HepG2 (cell line): ENCODE results near the gene MFSD12. TPM values are rescaled to one million over a fixed set of nuclear protein-coding genes. Genes with fewer than 3 reads are reported as not detected.

ENCODE experiments used
- ATF7 ChIP-seq, 2 experiments: fragments of 450-650 bp in 1 of 2; sonication (generic) in 1 of 2; formaldehyde crosslinking in 1 of 2; IDR thresholded peaks; 2 replicates each; pipeline versions ENCODE4 v1.4.0 to v1.6.1; 2016 to 2020; ENCODE audit warnings: antibody characterized with exemption in 1 of 2, mild to moderate bottlenecking in 1 of 2, missing genetic modification reagents in 1 of 2
- GMEB1 ChIP-seq: sonication (generic); formaldehyde crosslinking; IDR thresholded peaks from 2 replicates; pipeline ENCODE4 v1.5.1; 2020; ENCODE audit warnings: missing genetic modification reagents, mild to moderate bottlenecking, borderline replicate concordance
- HMGXB4 ChIP-seq, 2 experiments: sonication (generic) in 1 of 2; formaldehyde crosslinking in 1 of 2; IDR thresholded peaks; 2 replicates each; pipeline versions ENCODE4 v1.4.0 to v1.6.1; 2018 to 2020; ENCODE audit warnings: missing genetic modification reagents in 2 of 2, borderline replicate concordance in 1 of 2, low read depth in 1 of 2, mild to moderate bottlenecking in 1 of 2, missing biosample characterization in 1 of 2
- HNRNPK ChIP-seq: fragments of 200-400 bp; formaldehyde crosslinking; IDR thresholded peaks from 2 replicates; pipeline ENCODE4 v1.6.1; 2018; ENCODE audit warnings: low read length, low read depth, moderate library complexity, mild to moderate bottlenecking; ENCODE audit not compliant: poor library complexity, severe bottlenecking
- KAT2B ChIP-seq: fragments of 150-350 bp; IDR thresholded peaks from 2 replicates; pipeline ENCODE4 v1.6.1; 2014; ENCODE audit warnings: low read depth, low read length, borderline replicate concordance
- MTF1 ChIP-seq: sonication (generic); formaldehyde crosslinking; IDR thresholded peaks from 2 replicates; pipeline ENCODE4 v1.5.0; 2020; ENCODE audit warnings: missing genetic modification reagents
- NFE2 ChIP-seq: sonication (generic); formaldehyde crosslinking; IDR thresholded peaks from 2 replicates; pipeline ENCODE4 v1.4.0; 2020; ENCODE audit warnings: missing genetic modification reagents
- PBX3 ChIP-seq: sonication (generic); formaldehyde crosslinking; IDR thresholded peaks from 2 replicates; pipeline ENCODE4 v1.8.1; 2023; ENCODE audit warnings: missing genetic modification reagents, inconsistent platforms, borderline replicate concordance
- SMYD3 ChIP-seq: sonication (generic); formaldehyde crosslinking; IDR thresholded peaks from 2 replicates; pipeline ENCODE4 v1.8.1; 2023; ENCODE audit warnings: mild to moderate bottlenecking, missing genetic modification reagents
- THAP7 ChIP-seq: sonication (generic); formaldehyde crosslinking; IDR thresholded peaks from 2 replicates; pipeline ENCODE4 v1.8.1; 2023; ENCODE audit warnings: mild to moderate bottlenecking, missing genetic modification reagents
- ZBTB44 ChIP-seq: sonication (generic); formaldehyde crosslinking; IDR thresholded peaks from 2 replicates; pipeline ENCODE4 v1.4.0; 2020; ENCODE audit warnings: missing genetic modification reagents
- ZMAT3 ChIP-seq: sonication (generic); formaldehyde crosslinking; conservative IDR thresholded peaks from 2 replicates; pipeline ENCODE4 v1.7.0; 2021; ENCODE audit warnings: missing genetic modification reagents
- ZNF33A ChIP-seq: sonication (generic); formaldehyde crosslinking; IDR thresholded peaks from 2 replicates; pipeline ENCODE4 v1.5.1; 2020; ENCODE audit warnings: missing genetic modification reagents, mild to moderate bottlenecking, moderate library complexity, borderline replicate concordance
- ZNF431 ChIP-seq: sonication (generic); formaldehyde crosslinking; IDR thresholded peaks from 2 replicates; pipeline ENCODE4 v1.9.0; 2022; ENCODE audit warnings: missing genetic modification reagents, low read depth, mild to moderate bottlenecking, borderline replicate concordance
- ZNF557 ChIP-seq: sonication (generic); formaldehyde crosslinking; IDR thresholded peaks from 2 replicates; pipeline ENCODE4 v1.4.0; 2020; ENCODE audit warnings: missing genetic modification reagents
- polyA plus RNA-seq, 8 experiments: library from polyadenylated mRNA; depleted of rRNA in 3 of 8; stranded (reverse) in 7 of 8; unstranded in 1 of 8; fragments of >200 nt; fragmentation: Illumina TruSeq in 4 of 8; extraction: Trizol in 4 of 8; gene quantifications; 2 replicates each; pipeline versions ENCODE4 v1.2.1 to v1.2.3, GENCODE V29; 2011 to 2016; ENCODE audit warnings: low read depth in 4 of 8, missing spikeins in 1 of 8, mixed read lengths in 1 of 8; ENCODE audit not compliant: insufficient read depth in 1 of 8
- total RNA-seq, 5 experiments: library from RNA; depleted of rRNA; stranded (reverse); fragments of >200 nt; fragmentation: Illumina TruSeq; extraction: Trizol; gene quantifications; 2 replicates each; pipeline ENCODE4 v1.2.3, GENCODE V29; 2016; ENCODE audit warnings: low read depth in 1 of 5
- TF ChIP-seq, protein P1 (sequence below): sonication (generic); formaldehyde crosslinking; IDR thresholded peaks from 2 replicates; pipeline ENCODE4 v1.4.0; 2020; ENCODE audit warnings: mild to moderate bottlenecking, missing genetic modification reagents
- TF ChIP-seq, protein P2 (sequence below): sonication (generic); formaldehyde crosslinking; IDR thresholded peaks from 2 replicates; pipeline ENCODE4 v1.4.0; 2020; ENCODE audit warnings: mild to moderate bottlenecking, low read depth, missing genetic modification reagents

Gene MFSD12
- total and polyA plus RNA-seq, 2 of the 13 experiments (the other 11 are each of a cell fraction or from before 2014, with no cell fraction given), result 27.2 to 29.1 TPM

DNA sequence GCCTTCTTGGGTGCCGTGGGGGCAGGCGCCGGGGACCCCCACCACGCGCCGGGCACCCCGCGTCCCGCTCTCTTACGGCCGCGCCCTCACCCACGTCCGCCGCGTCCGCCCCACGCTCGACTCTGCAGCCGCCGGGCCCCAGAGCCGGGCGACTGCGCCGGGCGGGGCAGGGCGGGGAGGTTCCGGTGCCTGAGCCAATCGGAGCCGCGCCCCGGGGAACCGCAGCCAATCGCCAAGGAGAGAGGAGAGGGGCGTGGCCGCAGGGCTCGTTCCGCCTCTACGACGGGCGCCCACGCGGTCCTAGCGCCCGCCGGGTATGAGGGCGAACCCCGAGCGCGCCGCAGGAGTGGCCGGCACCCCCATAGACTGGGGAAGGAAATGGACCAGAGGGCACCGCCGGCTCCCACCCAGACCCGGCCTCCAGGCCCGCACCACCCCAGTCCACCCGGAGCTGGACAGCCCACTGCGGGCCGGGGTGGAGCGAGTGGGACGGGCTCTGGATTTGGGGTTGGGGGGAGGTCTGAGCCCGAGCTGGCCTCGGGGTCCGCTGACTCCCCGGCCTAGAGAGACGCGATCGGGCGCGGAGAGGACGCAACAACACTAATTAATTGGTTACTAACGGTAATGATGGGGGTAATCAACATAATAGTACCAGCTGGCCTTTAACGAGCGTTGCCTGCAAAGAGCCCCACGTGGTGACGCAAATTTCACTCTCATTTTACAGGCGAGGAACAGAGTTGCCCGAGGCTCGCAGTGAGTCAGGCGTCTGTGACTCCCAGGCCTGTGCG is at the start of gene MFSD12 (continued):
- TF ChIP-seq PBX3 (no peak), ZNF557 (CRISPR knock-in tag) (no peak), MTF1 (CRISPR knock-in tag) (no peak), ZNF431 (CRISPR knock-in tag) (no peak), HNRNPK (peak; percentile 39), NFE2 (CRISPR knock-in tag) (no peak), THAP7 (CRISPR knock-in tag) (no peak), SMYD3 (CRISPR knock-in tag) (no peak), HMGXB4 (CRISPR knock-in tag; IDR thresholded peaks at IDR 0.05; ENCODE audit: borderline replicate concordance in 1 of 2, low read depth in 1 of 2) (peak in 1 of 2 experiments; percentile 26; a peak in 3 of 4 replicates), ATF7 (IDR thresholded peaks at IDR 0.05) (no peak), ATF7 (CRISPR knock-in tag; IDR thresholded peaks at IDR 0.05) (no peak), GMEB1 (CRISPR knock-in tag) (peak; percentile 85), ZMAT3 (CRISPR knock-in tag) (no peak), ZBTB44 (no peak; the same call in 1 of the 2 replicates), ZNF33A (no peak), KAT2B (no peak)
- TF ChIP-seq, protein P1, sequence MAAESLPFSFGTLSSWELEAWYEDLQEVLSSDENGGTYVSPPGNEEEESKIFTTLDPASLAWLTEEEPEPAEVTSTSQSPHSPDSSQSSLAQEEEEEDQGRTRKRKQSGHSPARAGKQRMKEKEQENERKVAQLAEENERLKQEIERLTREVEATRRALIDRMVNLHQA, result no peak
- TF ChIP-seq, protein P2, sequence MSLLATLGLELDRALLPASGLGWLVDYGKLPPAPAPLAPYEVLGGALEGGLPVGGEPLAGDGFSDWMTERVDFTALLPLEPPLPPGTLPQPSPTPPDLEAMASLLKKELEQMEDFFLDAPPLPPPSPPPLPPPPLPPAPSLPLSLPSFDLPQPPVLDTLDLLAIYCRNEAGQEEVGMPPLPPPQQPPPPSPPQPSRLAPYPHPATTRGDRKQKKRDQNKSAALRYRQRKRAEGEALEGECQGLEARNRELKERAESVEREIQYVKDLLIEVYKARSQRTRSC, result no peak
